PC-9 (cell line): ENCODE results near the gene CDH1.

Source experiments
- CTCF ChIP-seq: fragments of 200-600 bp; sonication (generic); conservative IDR thresholded peaks from 2 replicates; pipeline ENCODE4 v1.6.1; 2017; ENCODE audit warnings: mixed run types, antibody characterized with exemption, mild to moderate bottlenecking, moderate library complexity
- EZH2 ChIP-seq: fragments of 200-600 bp; sonication (generic); IDR thresholded peaks from 2 replicates; pipeline ENCODE4 v1.8.0; 2017; ENCODE audit warnings: antibody characterized with exemption, low read depth

- no peak for TF ChIP-seq CTCF
- TF ChIP-seq EZH2: no peak
Observed at GRCh38 chr16:68695575-68695974, 41.5 kb upstream of the CDH1 start.
